DMS53 treated with DMSO at 0.1 percent for 48 hours (cell line): ENCODE measurements around the gene AREG.

Source experiments
- DNase-seq: peaks from one replicate; lab custom pipeline; 2025; ENCODE audit not compliant: unreplicated experiment; lab: John Stamatoyannopoulos, UW

The AREG gene

GRCh38 chr4:74456849-74457395 is 12.0 kb downstream of the AREG start:
- no peak for DNase-seq

GRCh38 chr4:74460833-74461232 is 15.9 kb downstream of the AREG start:
- no peak for DNase-seq

- DNase-seq, result no peak
Measured at GRCh38 chr4:74463123-74463522, 18.2 kb downstream of the AREG start.

GRCh38 chr4:74464291-74464690 is 19.4 kb downstream of the AREG start:
- DNase-seq, result no peak

- DNase-seq, result peak; percentile 15
Measured at GRCh38 chr4:74466242-74466641, 21.3 kb downstream of the AREG start.

GRCh38 chr4:74471264-74471663 is 26.3 kb downstream of the AREG start:
- DNase-seq, result no peak

- no peak for DNase-seq
Measured at GRCh38 chr4:74473155-74473811, 28.3 kb downstream of the AREG start.

GRCh38 chr4:74474345-74475090 is 29.6 kb downstream of the AREG start:
- no peak for DNase-seq

GRCh38 chr4:74475091-74475800 is 30.3 kb downstream of the AREG start:
- DNase-seq, result no peak

- DNase-seq, result no peak
Measured at GRCh38 chr4:74475946-74476345, 31.0 kb downstream of the AREG start.

- DNase-seq, result no peak
Measured at GRCh38 chr4:74479009-74479408, 34.1 kb downstream of the AREG start.

GRCh38 chr4:74480267-74480666 is 35.3 kb downstream of the AREG start:
- no peak for DNase-seq

GRCh38 chr4:74481891-74482609 is 37.1 kb downstream of the AREG start:
- no peak for DNase-seq

- DNase-seq, result no peak
Measured at GRCh38 chr4:74483226-74483911, 38.4 kb downstream of the AREG start.

- DNase-seq, result peak; percentile 25
Measured at GRCh38 chr4:74486905-74487304, 42.0 kb downstream of the AREG start.

- DNase-seq, result peak; percentile 64
Measured at GRCh38 chr4:74487771-74488170, 42.8 kb downstream of the AREG start.

GRCh38 chr4:74490736-74491135 is 45.8 kb downstream of the AREG start:
- DNase-seq, result no peak

- no peak for DNase-seq
Measured at GRCh38 chr4:74499986-74500781, 55.2 kb downstream of the AREG start.

- no peak for DNase-seq
Measured at GRCh38 chr4:74501579-74501978, 56.6 kb downstream of the AREG start.

GRCh38 chr4:74503580-74503979 is 58.6 kb downstream of the AREG start:
- DNase-seq, result peak; percentile 34
